ENCODE results near the gene AGAP3. TPM values are rescaled to one million over a fixed set of nuclear protein-coding genes. Genes with fewer than 3 reads are reported as not detected.
"Not testable (repeated sequence)": the region's sequence is repeated elsewhere in the genome, so short reads cannot be mapped to it uniquely, and the experiment has no call there.

Gene AGAP3
- 89.6 TPM for polyA plus RNA-seq (ENCODE audit: insufficient read length)

GRCh38 chr7:151085691-151086620 lies at the start of gene AGAP3:
TSS of gene AGAP3 (plus strand) at chr7:151086475. CDS start at chr7:151086742, 267 bp downstream.
- DNase-seq: peak; percentile 89

GRCh38 chr7:151038951-151039849 lies 47.1 kb upstream of the AGAP3 start:
- DNase-seq: no peak

GRCh38 chr7:151039850-151040548 lies 46.3 kb upstream of the AGAP3 start:
- DNase-seq: no peak

- DNase-seq: no peak
These were observed 45.5 kb upstream of the AGAP3 start for GRCh38 chr7:151040616-151041375.

GRCh38 chr7:151043449-151043848 lies 42.8 kb upstream of the AGAP3 start:
- DNase-seq: not testable (repeated sequence)

DNA sequence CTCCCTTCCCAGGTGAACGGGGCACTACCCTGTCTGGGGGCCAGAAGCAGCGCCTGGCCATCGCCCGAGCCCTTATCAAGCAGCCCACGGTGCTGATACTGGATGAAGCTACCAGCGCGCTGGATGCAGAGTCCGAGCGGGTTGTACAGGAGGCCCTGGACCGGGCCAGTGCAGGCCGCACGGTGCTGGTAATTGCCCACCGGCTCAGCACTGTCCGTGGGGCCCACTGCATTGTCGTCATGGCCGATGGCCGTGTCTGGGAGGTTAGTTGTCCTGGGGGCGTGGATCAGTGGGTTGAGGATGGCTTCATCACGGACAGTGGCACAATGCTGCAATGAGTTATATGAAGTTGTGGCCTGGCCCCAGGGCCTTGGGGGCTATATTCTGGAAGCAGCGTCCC lies 42.3 kb upstream of the AGAP3 start:
- DNase-seq: no peak

DNA sequence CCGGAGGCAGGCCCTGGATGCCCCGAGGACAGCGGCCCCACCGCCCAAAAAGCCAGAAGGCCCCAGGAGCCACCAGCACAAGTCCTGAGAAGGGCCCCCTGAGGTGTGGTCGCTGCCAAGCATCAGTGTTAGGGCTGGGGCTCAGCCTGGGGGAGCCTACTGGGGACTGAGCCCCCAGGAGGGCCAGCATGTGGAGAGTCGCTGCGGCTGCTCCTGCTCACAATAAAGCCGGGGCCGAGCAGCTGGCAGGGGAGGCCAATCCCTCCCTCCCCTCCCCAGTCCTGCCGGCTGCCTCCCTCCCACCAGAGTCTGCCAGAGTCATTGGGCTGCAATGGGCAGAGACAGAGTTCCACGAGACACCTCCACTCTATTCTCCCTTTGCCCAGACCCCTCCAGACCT lies 41.0 kb upstream of the AGAP3 start:
- DNase-seq: no peak

GRCh38 chr7:151045967-151046366 lies 40.3 kb upstream of the AGAP3 start:
- no peak for DNase-seq

- no peak for DNase-seq
These were observed 39.4 kb upstream of the AGAP3 start for GRCh38 chr7:151046603-151047573.

GRCh38 chr7:151047976-151048815 lies 38.1 kb upstream of the AGAP3 start, which contains the start of gene ASIC3:
TSS of gene ASIC3 (plus strand) at chr7:151048531. CDS start at chr7:151048886, 355 bp downstream.
- DNase-seq: no peak

GRCh38 chr7:151048911-151049463 lies 37.3 kb upstream of the AGAP3 start:
- DNase-seq: no peak

- DNase-seq: peak; percentile 81
These were observed 35.2 kb upstream of the AGAP3 start for GRCh38 chr7:151051108-151051507.

- no peak for DNase-seq
These were observed 33.2 kb upstream of the AGAP3 start for GRCh38 chr7:151053096-151053495.

DNA sequence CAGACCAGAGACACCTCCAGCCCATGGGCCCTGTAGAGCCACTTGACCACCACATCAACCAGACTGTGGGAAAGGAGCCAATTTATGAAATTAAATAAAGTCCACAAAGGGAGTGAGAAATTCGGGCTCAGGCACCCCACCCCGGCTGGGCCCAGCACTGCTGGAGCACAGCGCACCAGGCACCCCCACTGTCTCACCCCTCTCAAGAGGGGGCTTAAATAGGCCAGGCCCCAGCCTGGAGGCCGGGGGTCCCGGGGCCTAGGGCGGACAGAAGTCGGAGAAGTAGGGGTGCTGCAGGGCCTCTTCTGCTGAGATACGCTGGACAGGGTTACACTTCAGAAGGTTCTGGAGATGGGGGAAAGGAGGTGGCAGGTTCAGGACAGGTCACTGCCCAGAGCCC lies 32.5 kb upstream of the AGAP3 start:
- no peak for DNase-seq

GRCh38 chr7:151056283-151056665 lies 30.0 kb upstream of the AGAP3 start:
- DNase-seq: no peak

GRCh38 chr7:151056666-151057505 lies 29.4 kb upstream of the AGAP3 start:
- no peak for DNase-seq

DNA sequence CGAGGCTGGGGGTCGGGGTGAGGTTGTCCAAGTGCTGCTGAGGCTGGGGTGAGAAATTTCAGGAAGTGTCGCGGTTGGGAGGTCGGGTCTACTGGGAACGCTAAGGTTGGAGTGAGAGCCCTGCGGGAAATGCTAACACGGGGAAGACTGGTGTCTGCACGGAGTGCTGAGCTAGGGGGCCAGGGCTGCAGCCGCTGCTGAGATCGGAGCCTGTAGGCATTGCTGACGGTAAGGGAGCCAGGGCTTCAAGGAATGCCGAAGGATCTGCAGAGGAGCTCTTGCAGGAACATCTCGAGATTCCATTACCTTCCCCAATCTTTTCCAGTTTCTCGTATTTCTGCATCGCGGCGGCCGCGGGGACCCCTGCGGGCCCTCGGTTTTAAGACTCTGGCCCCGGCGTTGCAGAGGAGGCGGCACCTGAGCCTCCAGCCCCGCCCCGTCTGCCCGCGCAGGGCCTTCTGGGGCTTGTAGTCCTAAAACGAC lies 28.7 kb upstream of the AGAP3 start, which contains the start of gene CDK5:
CDK5 (minus strand) TSS at position 392 of the 483 bp plus-strand sequence; CDS start at position 343, 49 bp downstream.
- no peak for DNase-seq
